Activated CD8-positive, alpha-beta T cell treated with anti-CD3 and anti-CD28 coated beads for 36 hours (primary cell): ENCODE measurements around the gene CLDN14. TPM values are rescaled to one million over a fixed set of nuclear protein-coding genes. Genes with fewer than 3 reads are reported as not detected.
A peak's percentile ranks its signal among the peaks of the same experiment; 100 is the strongest.

Source experiments
- ATAC-seq: fragments of 200-7000 bp; cut with Tn5 transposase; one replicate; pipeline ENCODE4 v1.10.0; 2021; ENCODE audit warnings: mild to moderate bottlenecking, moderate library complexity
- CTCF ChIA-PET: fragments of 350-600 bp; sonication (Branson Sonifier 250); formaldehyde crosslinking; loops from one replicate; lab custom pipeline; 2021; ENCODE audit warnings: antibody characterized with exemption; lab: Charles Lee
- POLR2A ChIA-PET: fragments of 350-600 bp; sonication (Branson Sonifier 250); formaldehyde crosslinking; loops from one replicate; lab custom pipeline; 2021; ENCODE audit warnings: antibody characterized with exemption; lab: Charles Lee
- DNase-seq: peaks from one replicate; pipeline ENCODE4 v3.0.0-alpha.2; 2020
- H3K27ac Mint-ChIP-seq: one replicate; pipeline ENCODE4 v1.8.0; 2021; ENCODE audit warnings: mild to moderate bottlenecking, mixed read lengths
- H3K27me3 Mint-ChIP-seq: one replicate; pipeline ENCODE4 v1.8.0; 2021; ENCODE audit warnings: mixed read lengths
- H3K36me3 Mint-ChIP-seq: one replicate; pipeline ENCODE4 v1.8.0; 2021; ENCODE audit warnings: low read depth, mixed read lengths
- H3K4me1 Mint-ChIP-seq: one replicate; pipeline ENCODE4 v1.8.0; 2021; ENCODE audit warnings: low read depth, mixed read lengths
- H3K4me3 Mint-ChIP-seq: one replicate; pipeline ENCODE4 v1.8.0; 2021; ENCODE audit warnings: mild to moderate bottlenecking, moderate library complexity, mixed read lengths
- H3K9me3 Mint-ChIP-seq: one replicate; pipeline ENCODE4 v1.8.0; 2021; ENCODE audit warnings: mixed read lengths
- CTCF ChIP-seq: fragments of 200-600 bp; IDR thresholded peaks from one replicate; pipeline ENCODE4 v1.8.0; 2022; ENCODE audit warnings: antibody characterized with exemption, mild to moderate bottlenecking
- intact Hi-C: fragments of 100-400 bp; cut with micrococcal nuclease; formaldehyde crosslinking; loops from one replicate; pipeline ENCODE4 v1.10.0; 2022
- total RNA-seq, 2 experiments: library from RNA; stranded (reverse); gene quantifications; one replicate each; pipeline ENCODE4 v1.2.3, GENCODE V29; 2021

CLDN14 gene
- total RNA-seq, 2 experiments from 2014 or later: not detected

GRCh38 chr21:36474591-36474990, 5.3 kb downstream of the CLDN14 start:
- no peaks in the 10 kb centered on the region for H3K36me3 Mint-ChIP-seq
- H3K27ac Mint-ChIP-seq: no peak overlapping the region
- H3K4me1 Mint-ChIP-seq: peaks cover 8% of the 10 kb centered on the region
- no peaks in the 10 kb centered on the region for H3K9me3 Mint-ChIP-seq
- ATAC-seq (no peak), DNase-seq (no peak)
- no peak for TF ChIP-seq CTCF
- ChIA-PET POLR2A (no interaction called here), CTCF (interaction anchor here (0.6 to 1.6 kb wide), 2 partner anchors 156 to 723 kb away, joined by 3 read pairs; no protein-coding TSS in a partner anchor)
- intact Hi-C loops: no loop called here
- H3K27me3 Mint-ChIP-seq: peaks cover 8% of the 10 kb centered on the region
- H3K4me3 Mint-ChIP-seq: no peak overlapping the region

- no peaks in the 10 kb centered on the region for H3K9me3 Mint-ChIP-seq
- ATAC-seq (no peak), DNase-seq (no peak)
- no peak overlapping the region for H3K27ac Mint-ChIP-seq
- no peak for TF ChIP-seq CTCF
- intact Hi-C loops: no loop called here
- peaks cover 8% of the 10 kb centered on the region for H3K27me3 Mint-ChIP-seq
- H3K4me1 Mint-ChIP-seq: peaks cover 8% of the 10 kb centered on the region
- H3K36me3 Mint-ChIP-seq: no peaks in the 10 kb centered on the region
- POLR2A ChIA-PET: no interaction called here
- CTCF ChIA-PET: no interaction called here
- no peak overlapping the region for H3K4me3 Mint-ChIP-seq
Measured at GRCh38 chr21:36473203-36473602, 6.7 kb downstream of the CLDN14 start.

- CTCF ChIA-PET: no interaction called here
- Mint-ChIP-seq H3K36me3 (no peaks in the 10 kb centered on the region), H3K4me1 (peaks cover 8% of the 10 kb centered on the region), H3K27ac (no peak overlapping the region), H3K9me3 (no peaks in the 10 kb centered on the region), H3K27me3 (peaks cover 8% of the 10 kb centered on the region), H3K4me3 (no peak overlapping the region)
- DNase-seq (no peak), ATAC-seq (no peak)
- intact Hi-C loops: no loop called here
- POLR2A ChIA-PET: no interaction called here
- no peak for TF ChIP-seq CTCF
Measured at GRCh38 chr21:36472377-36472776, 7.5 kb downstream of the CLDN14 start.

- TF ChIP-seq CTCF: no peak
- Mint-ChIP-seq H3K4me3 (no peak overlapping the region), H3K36me3 (no peaks in the 10 kb centered on the region), H3K9me3 (no peaks in the 10 kb centered on the region), H3K4me1 (peaks cover 8% of the 10 kb centered on the region), H3K27ac (no peak overlapping the region), H3K27me3 (peaks cover 8% of the 10 kb centered on the region)
- intact Hi-C loops: no loop called here
- peak; percentile 84 for ATAC-seq
- ChIA-PET CTCF (no interaction called here), POLR2A (no interaction called here)
- peak; percentile 25 for DNase-seq
Measured at GRCh38 chr21:36471254-36471723, 8.6 kb downstream of the CLDN14 start.

- no peak overlapping the region for H3K4me3 Mint-ChIP-seq
- ChIA-PET CTCF (no interaction called here), POLR2A (no interaction called here)
- H3K36me3 Mint-ChIP-seq: no peaks in the 10 kb centered on the region
- H3K4me1 Mint-ChIP-seq: peaks cover 8% of the 10 kb centered on the region
- intact Hi-C loops: no loop called here
- no peaks in the 10 kb centered on the region for H3K9me3 Mint-ChIP-seq
- no peak overlapping the region for H3K27ac Mint-ChIP-seq
- H3K27me3 Mint-ChIP-seq: peaks cover 8% of the 10 kb centered on the region
- DNase-seq (no peak), ATAC-seq (no peak)
- TF ChIP-seq CTCF: no peak
Measured at GRCh38 chr21:36470294-36470693, 9.6 kb downstream of the CLDN14 start.
